Fibroblast of lung (primary cell): Measurements from ENCODE around the gene MYO10. TPM values are rescaled to one million over a fixed set of nuclear protein-coding genes. Genes with fewer than 3 reads are reported as not detected.
A peak's percentile ranks its signal among the peaks of the same experiment; 100 is the strongest.

Experiments
- DNase-seq, 2 donors: peaks; one replicate each; pipeline versions ENCODE4 v3.0.0 to v3.0.0-alpha.2; 2010; ENCODE audit warnings: low read depth in 2 of 2
- H2AFZ ChIP-seq: 2 replicates; pipeline ENCODE4 v1.5.1; 2012; ENCODE audit warnings: low read length, control low read depth, inconsistent platforms
- H3K27ac ChIP-seq: 2 replicates; pipeline ENCODE4 v1.5.1; 2011; ENCODE audit warnings: low read length, control low read depth; ENCODE audit not compliant: insufficient read depth
- H3K27me3 ChIP-seq: 2 replicates; pipeline ENCODE4 v1.5.1; 2011; ENCODE audit warnings: mild to moderate bottlenecking, low read length; ENCODE audit not compliant: control insufficient read depth, insufficient read depth
- H3K36me3 ChIP-seq: 2 replicates; pipeline ENCODE4 v1.5.1; 2011; ENCODE audit warnings: low read length; ENCODE audit not compliant: control insufficient read depth, insufficient read depth
- H3K4me1 ChIP-seq: 2 replicates; pipeline ENCODE4 v1.5.1; 2011; ENCODE audit warnings: low read length; ENCODE audit not compliant: control insufficient read depth, insufficient read depth; ENCODE audit errors: extremely low read depth
- H3K4me2 ChIP-seq: 2 replicates; pipeline ENCODE4 v1.5.1; 2011; ENCODE audit warnings: low read length, control low read depth; ENCODE audit not compliant: insufficient read depth; ENCODE audit errors: extremely low read depth
- H3K4me3 ChIP-seq, 4 experiments: fragments of 200-600 bp in 1 of 4; sonication (generic) in 1 of 4; replicated peaks in 1 of 4; 2 replicates each; pipeline ENCODE4 v1.5.1; 2011 to 2016; ENCODE audit warnings: low read length in 4 of 4, low read depth in 3 of 4, mild to moderate bottlenecking in 3 of 4, control low read depth in 2 of 4, inconsistent platforms in 1 of 4, mixed read lengths in 1 of 4; ENCODE audit not compliant: insufficient read depth in 1 of 4; ENCODE audit errors: control extremely low read depth in 1 of 4
- H3K79me2 ChIP-seq: 2 replicates; pipeline ENCODE4 v1.5.1; 2012; ENCODE audit warnings: mild to moderate bottlenecking, low read length, inconsistent platforms; ENCODE audit not compliant: control insufficient read depth, insufficient read depth
- H3K9ac ChIP-seq: 2 replicates; pipeline ENCODE4 v1.5.1; 2011; ENCODE audit warnings: mild to moderate bottlenecking, low read length, control low read depth; ENCODE audit not compliant: insufficient read depth
- H3K9me3 ChIP-seq: 2 replicates; pipeline ENCODE4 v1.5.1; 2012; ENCODE audit warnings: low read depth, low read length; ENCODE audit not compliant: control insufficient read depth, insufficient read depth
- H4K20me1 ChIP-seq: 2 replicates; pipeline ENCODE4 v1.5.1; 2011; ENCODE audit warnings: low read length; ENCODE audit not compliant: control insufficient read depth, insufficient read depth; ENCODE audit errors: extremely low read depth
- CTCF ChIP-seq, 2 donors: IDR thresholded peaks in 1 of 2; conservative IDR thresholded peaks in 1 of 2; 1 replicate in 1 of 2; 2 replicates in 1 of 2; pipeline ENCODE4 v1.5.1; 2011 to 2012; ENCODE audit warnings: low read length in 2 of 2, control low read depth in 1 of 2, inconsistent platforms in 1 of 2, low read depth in 1 of 2, mild to moderate bottlenecking in 1 of 2
- EZH2 ChIP-seq: IDR thresholded peaks from 2 replicates; pipeline ENCODE4 v1.5.1; 2012; ENCODE audit warnings: low read length, control low read depth, mild to moderate bottlenecking; ENCODE audit errors: missing control alignments
- polyA plus RNA-seq, 2 donors: library from polyadenylated mRNA; depleted of rRNA in 1 of 2; stranded (reverse) in 1 of 2; unstranded in 1 of 2; fragments of >200 nt; gene quantifications; 2 replicates each; pipeline ENCODE4 v1.2.1, GENCODE V29; 2011 to 2012; ENCODE audit warnings: missing spikeins in 1 of 2
- total RNA-seq: library from RNA; depleted of rRNA; stranded (reverse); fragments of >200 nt; gene quantifications from 2 replicates; pipeline ENCODE4 v1.2.1, GENCODE V29; 2014

Gene MYO10
- total and polyA plus RNA-seq, 2 donors (not counting 1 experiment from before 2014, with no cell fraction given): 16.6 to 82.2 TPM

- no peak for TF ChIP-seq CTCF (conservative IDR thresholded peaks at IDR 0.05 in 1 of 2, IDR thresholded peaks at IDR 0.05 in 1 of 2; ENCODE audit: low read depth in 1 of 2, low read length in 2 of 2)
- TF ChIP-seq EZH2: no peak
- peaks cover 1% of the 10 kb centered on the region for H3K79me2 ChIP-seq
- no peaks in the 10 kb centered on the region for H3K9me3 ChIP-seq
- H3K27me3 ChIP-seq: no peaks in the 10 kb centered on the region
- H3K4me2 ChIP-seq: peak overlapping the region; percentile 60
- H3K9ac ChIP-seq: no peak overlapping the region
- H3K4me1 ChIP-seq: peaks cover 3% of the 10 kb centered on the region
- H2AFZ ChIP-seq: no peak overlapping the region
- H3K4me3 ChIP-seq: peak overlapping the region in 3 of 4 experiments; percentile 3 to 47 (median 35)
- H3K36me3 ChIP-seq: peaks cover 4% of the 10 kb centered on the region
- H3K27ac ChIP-seq: peak overlapping the region; percentile 19
- DNase-seq: peak; percentile 69 to 70
- no peaks in the 10 kb centered on the region for H4K20me1 ChIP-seq
Observed at GRCh38 chr5:16713386-16713928, 222.6 kb downstream of the MYO10 start.

- no peaks in the 10 kb centered on the region for H4K20me1 ChIP-seq
- peaks cover 3% of the 10 kb centered on the region for H3K4me1 ChIP-seq
- H3K4me2 ChIP-seq: no peak overlapping the region
- no peaks in the 10 kb centered on the region for H3K27me3 ChIP-seq
- peak in 1 of 2 donors; percentile 50 for DNase-seq
- TF ChIP-seq CTCF (conservative IDR thresholded peaks at IDR 0.05 in 1 of 2, IDR thresholded peaks at IDR 0.05 in 1 of 2; ENCODE audit: low read depth in 1 of 2, low read length in 2 of 2) (no peak), EZH2 (no peak)
- H2AFZ ChIP-seq: no peak overlapping the region
- no peaks in the 10 kb centered on the region for H3K9me3 ChIP-seq
- peak overlapping the region in 1 of 4 experiments; percentile 10 for H3K4me3 ChIP-seq
- peaks cover 4% of the 10 kb centered on the region for H3K36me3 ChIP-seq
- no peak overlapping the region for H3K27ac ChIP-seq
- H3K9ac ChIP-seq: no peak overlapping the region
- peaks cover 1% of the 10 kb centered on the region for H3K79me2 ChIP-seq
Observed at GRCh38 chr5:16712620-16713019, 223.5 kb downstream of the MYO10 start.

GRCh38 chr5:16712178-16712577 is 223.9 kb downstream of the MYO10 start:
- Histone ChIP-seq H3K4me3 (peak overlapping the region in 1 of 4 experiments; percentile 10), H3K4me1 (peaks cover 3% of the 10 kb centered on the region), H2AFZ (no peak overlapping the region), H3K27ac (no peak overlapping the region), H3K27me3 (no peaks in the 10 kb centered on the region), H3K4me2 (no peak overlapping the region), H3K79me2 (peaks cover 1% of the 10 kb centered on the region), H3K9me3 (no peaks in the 10 kb centered on the region), H3K36me3 (peaks cover 4% of the 10 kb centered on the region), H4K20me1 (no peaks in the 10 kb centered on the region), H3K9ac (no peak overlapping the region)
- TF ChIP-seq CTCF (conservative IDR thresholded peaks at IDR 0.05 in 1 of 2, IDR thresholded peaks at IDR 0.05 in 1 of 2; ENCODE audit: low read depth in 1 of 2, low read length in 2 of 2) (no peak), EZH2 (no peak)
- no peak for DNase-seq
